ENCODE data around the gene PRDM10.
"Not testable (repeated sequence)": the region's sequence is repeated elsewhere in the genome, so short reads cannot be mapped to it uniquely, and the experiment has no call there.

PRDM10 gene

DNA sequence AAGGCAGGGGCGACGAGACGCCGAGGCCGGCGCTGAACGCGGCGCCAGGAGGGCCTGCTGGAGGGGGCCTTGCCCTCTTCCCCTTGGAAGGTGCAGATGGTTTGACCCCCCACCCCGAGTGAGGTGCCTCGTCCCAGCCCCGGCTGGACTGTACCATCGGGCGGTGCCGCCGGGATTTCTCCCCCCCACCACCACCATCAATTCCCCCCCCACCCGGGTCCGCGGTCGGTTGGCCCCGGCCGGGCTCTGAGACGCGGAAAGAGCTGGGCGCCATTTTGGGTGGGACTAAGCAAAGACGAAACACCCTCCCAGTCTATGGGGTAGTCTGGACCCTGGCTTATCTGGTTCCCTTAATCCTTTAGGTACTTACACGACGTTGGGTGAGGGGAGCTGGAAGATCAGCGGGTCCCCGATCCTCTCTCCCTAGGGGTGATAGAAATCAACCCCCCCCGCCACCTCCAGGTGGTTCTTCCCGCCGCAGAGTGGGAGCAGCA is at the start of gene PRDM10:
TSS of gene PRDM10 (minus strand) at position 484 of the 494 bp plus-strand sequence. CDS start 41,871 bp downstream, outside the sequence.
- DNase-seq (ENCODE audit: low read depth, low spot score) = peak; percentile 84

GRCh38 chr11:130051082-130051481 is 48.4 kb upstream of the PRDM10 start:
- DNase-seq (ENCODE audit: low read depth, low spot score) = no peak

- DNase-seq (ENCODE audit: low read depth, low spot score) = no peak
Observed at GRCh38 chr11:130050257-130050656, 47.6 kb upstream of the PRDM10 start.

GRCh38 chr11:130049328-130049771 is 46.7 kb upstream of the PRDM10 start:
- no peak for DNase-seq (ENCODE audit: low read depth, low spot score)

DNA sequence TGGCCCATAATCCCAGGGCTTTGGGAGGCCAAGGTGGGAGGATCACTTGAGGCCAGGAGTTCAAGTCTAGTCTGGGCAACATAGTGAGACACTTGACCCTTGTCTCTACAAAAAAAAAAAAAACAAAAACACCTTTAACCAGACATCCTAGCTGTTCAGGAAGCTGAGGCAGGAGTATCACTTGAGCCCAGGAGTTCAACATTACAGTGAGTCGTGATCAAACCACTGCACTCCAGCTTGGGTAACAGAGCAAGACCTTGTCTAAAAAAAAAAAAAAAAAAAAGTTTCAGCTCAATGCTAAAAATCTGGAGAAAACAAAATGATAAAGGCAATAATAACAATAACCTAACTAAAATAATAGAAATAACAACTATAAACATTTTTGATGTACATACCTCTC is 44.5 kb upstream of the PRDM10 start:
- no peak for DNase-seq (ENCODE audit: low read depth, low spot score)

DNA sequence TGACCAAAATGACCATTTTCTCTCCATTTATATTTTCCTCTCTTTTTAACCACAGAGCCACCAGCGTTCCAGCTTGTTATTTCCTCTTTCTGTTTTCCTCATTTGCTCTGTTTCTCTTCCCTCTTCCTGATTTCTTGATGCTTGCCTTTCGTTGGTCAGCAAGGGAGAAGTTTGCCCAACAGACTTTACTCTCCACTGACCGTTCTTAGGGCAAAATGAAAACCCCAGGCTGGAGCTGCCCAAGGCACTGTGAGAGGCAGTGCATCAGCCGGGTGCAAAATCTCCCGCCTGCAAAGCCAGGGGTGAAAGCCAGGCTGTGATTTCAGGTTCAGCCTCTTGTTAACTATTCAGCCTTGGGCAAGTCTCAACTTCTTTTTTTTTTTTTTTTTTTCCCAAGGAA is 40.9 kb upstream of the PRDM10 start:
- DNase-seq (ENCODE audit: low read depth, low spot score) = no peak

DNA sequence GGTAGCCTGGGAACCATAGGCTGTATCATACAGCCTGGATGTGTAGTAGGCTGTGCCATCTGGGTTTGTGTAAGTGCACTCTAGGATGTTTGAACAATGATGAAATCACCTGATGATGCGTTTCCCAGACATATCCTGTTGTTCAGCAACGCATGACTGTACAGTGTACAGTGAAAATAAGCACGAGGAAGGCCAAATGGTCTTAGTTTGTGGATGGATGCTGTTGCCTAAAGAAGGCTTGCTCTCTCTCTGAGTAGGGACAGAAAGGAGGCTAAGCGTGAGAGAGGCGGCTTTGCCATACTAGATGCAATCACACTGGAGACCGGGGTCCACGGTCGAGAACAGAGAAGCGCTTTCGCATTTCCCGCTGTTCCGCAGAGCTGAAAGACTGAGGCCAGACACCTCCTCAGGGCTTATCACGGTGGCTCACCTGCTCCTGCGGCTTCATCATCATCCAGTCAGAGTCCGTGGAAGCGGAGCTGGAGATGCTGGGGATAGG is 39.5 kb upstream of the PRDM10 start:
- DNase-seq (ENCODE audit: low read depth, low spot score) = no peak

- no peak for DNase-seq (ENCODE audit: low read depth, low spot score)
Observed at GRCh38 chr11:130040281-130040940, 37.8 kb upstream of the PRDM10 start.

GRCh38 chr11:130037881-130038585 is 35.4 kb upstream of the PRDM10 start:
- no peak for DNase-seq (ENCODE audit: low read depth, low spot score)

GRCh38 chr11:130037058-130037457 is 34.4 kb upstream of the PRDM10 start:
- DNase-seq (ENCODE audit: low read depth, low spot score) = no peak

- no peak for DNase-seq (ENCODE audit: low read depth, low spot score)
Observed at GRCh38 chr11:130034236-130034635, 31.6 kb upstream of the PRDM10 start.

GRCh38 chr11:130032931-130033330 is 30.3 kb upstream of the PRDM10 start:
- no peak for DNase-seq (ENCODE audit: low read depth, low spot score)

GRCh38 chr11:130031945-130032344 is 29.3 kb upstream of the PRDM10 start:
- DNase-seq (ENCODE audit: low read depth, low spot score) = no peak

- no peak for DNase-seq (ENCODE audit: low read depth, low spot score)
Observed at GRCh38 chr11:130031056-130031455, 28.4 kb upstream of the PRDM10 start.

GRCh38 chr11:130029137-130029536 is 26.5 kb upstream of the PRDM10 start:
- DNase-seq (ENCODE audit: low read depth, low spot score) = no peak

DNA sequence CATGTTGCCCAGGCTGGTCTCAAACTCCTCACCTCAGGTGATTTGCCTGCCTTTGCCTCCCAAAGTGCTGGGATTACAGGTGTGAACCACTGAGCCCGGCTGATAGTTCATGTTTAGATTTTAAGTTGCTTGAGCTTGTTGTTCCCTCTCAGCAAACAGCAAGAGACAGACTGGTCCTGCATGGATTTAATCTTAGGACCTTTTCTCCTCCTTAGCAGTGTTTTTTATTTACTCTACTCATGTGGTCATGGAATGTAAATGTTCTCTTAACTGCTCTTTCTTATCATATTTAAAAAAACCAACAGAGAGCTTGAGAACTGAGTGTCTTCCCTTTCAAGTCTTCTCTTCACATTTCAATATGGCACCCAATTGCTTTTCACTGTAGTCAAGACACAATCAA is 22.7 kb upstream of the PRDM10 start:
- no peak for DNase-seq (ENCODE audit: low read depth, low spot score)

GRCh38 chr11:130024361-130024760 is 21.7 kb upstream of the PRDM10 start:
- DNase-seq (ENCODE audit: low read depth, low spot score) = no peak

GRCh38 chr11:130023204-130023603 is 20.6 kb upstream of the PRDM10 start:
- DNase-seq (ENCODE audit: low read depth, low spot score) = no peak

- no peak for DNase-seq (ENCODE audit: low read depth, low spot score)
Observed at GRCh38 chr11:130022799-130023198, 20.2 kb upstream of the PRDM10 start.

GRCh38 chr11:130021606-130022005 is 19.0 kb upstream of the PRDM10 start:
- DNase-seq (ENCODE audit: low read depth, low spot score) = not testable (repeated sequence)

DNA sequence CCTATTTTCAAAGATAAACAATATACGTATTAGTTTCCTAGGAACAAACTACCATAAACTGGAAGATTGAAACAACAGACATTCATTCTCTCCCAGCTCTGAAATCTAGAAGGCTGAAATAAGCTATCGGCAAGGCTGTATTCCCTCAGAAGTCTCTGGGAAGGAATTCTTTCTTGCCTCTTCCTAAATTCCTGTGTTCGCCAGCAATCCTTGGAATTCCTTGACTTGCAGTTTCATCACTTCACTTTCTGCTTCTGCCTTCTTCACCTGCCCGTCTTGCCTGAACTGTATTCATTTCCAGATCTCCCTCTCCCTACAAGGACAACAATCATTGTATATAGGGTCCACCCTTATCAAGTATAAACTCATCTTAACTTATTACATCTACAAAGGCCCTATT is 17.7 kb upstream of the PRDM10 start:
- DNase-seq (ENCODE audit: low read depth, low spot score) = no peak

DNA sequence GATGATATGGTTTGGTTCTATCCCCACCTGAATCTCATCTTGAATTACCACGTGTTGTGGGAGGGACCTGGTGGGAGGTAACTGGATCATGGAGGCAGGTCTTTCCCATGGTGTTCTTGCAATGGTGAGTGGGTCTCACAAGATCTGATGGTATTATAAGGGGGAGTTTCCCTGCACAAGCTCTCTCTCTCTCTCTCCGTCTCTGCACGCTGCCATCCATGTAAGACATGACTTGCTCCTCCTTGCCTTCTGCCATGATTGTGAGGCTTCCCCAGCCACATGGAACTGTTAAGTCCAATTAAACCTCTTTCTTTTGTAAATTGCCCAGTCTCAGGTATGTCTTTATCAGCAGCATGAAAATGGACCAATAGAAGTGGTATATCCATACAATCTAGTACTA is 13.2 kb upstream of the PRDM10 start:
- not testable (repeated sequence) for DNase-seq (ENCODE audit: low read depth, low spot score)

DNA sequence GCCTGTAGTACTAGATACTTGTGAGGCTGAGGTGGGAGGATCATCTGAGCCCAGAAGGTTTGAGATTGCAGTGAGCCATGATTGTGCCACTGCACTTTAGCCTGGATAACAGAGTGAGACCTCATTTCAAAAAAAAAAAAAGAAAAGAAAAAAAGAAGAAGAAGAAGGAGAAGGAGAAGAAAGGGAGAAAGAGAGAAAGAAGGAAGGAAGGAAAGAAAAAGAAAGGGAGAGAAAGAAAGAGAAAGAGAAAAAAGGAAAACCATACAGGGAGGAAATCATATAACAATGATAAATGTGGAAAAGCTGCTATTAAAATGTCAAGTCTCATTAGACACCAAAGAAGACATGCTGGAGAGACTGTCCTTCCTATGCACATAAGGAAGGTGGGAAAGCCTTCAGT is 5.7 kb upstream of the PRDM10 start:
- no peak for DNase-seq (ENCODE audit: low read depth, low spot score)

All from activated CD4-positive, CD25-positive, alpha-beta regulatory T cell treated with anti-CD3 and anti-CD28 coated beads, Interleukin-2, amount 50 U/mL, for 16 hours (primary cell).